H1 (cell line): Measurements from ENCODE around the gene HSPA1A. TPM values are rescaled to one million over a fixed set of nuclear protein-coding genes. Genes with fewer than 3 reads are reported as not detected.

Experiments
- CHD1 ChIP-seq: IDR thresholded peaks from 2 replicates; pipeline ENCODE4 v1.6.1; 2012; ENCODE audit warnings: low read depth, low read length, improper control_type of control experiment
- KDM1A ChIP-seq: fragments of 200-600, 300-600 bp; sonication (generic); IDR thresholded peaks from 2 replicates; pipeline ENCODE4 v1.7.1; 2016; ENCODE audit warnings: mild to moderate bottlenecking, low read length, borderline replicate concordance
- POU5F1 ChIP-seq: IDR thresholded peaks from 2 replicates; pipeline ENCODE4 v1.6.1; 2011; ENCODE audit warnings: low read depth, mild to moderate bottlenecking, low read length, moderate library complexity
- RBBP5 ChIP-seq: IDR thresholded peaks from 2 replicates; pipeline ENCODE4 v1.7.1; 2012; ENCODE audit warnings: low read depth, mild to moderate bottlenecking, inconsistent platforms, low read length, moderate library complexity, borderline replicate concordance
- TAF1 ChIP-seq: IDR thresholded peaks from 2 replicates; pipeline ENCODE4 v1.6.1; 2011; ENCODE audit warnings: mild to moderate bottlenecking, low read depth, low read length
- polyA plus RNA-seq, 7 experiments: library from polyadenylated mRNA; depleted of rRNA in 3 of 7; stranded (reverse) in 5 of 7; unstranded in 2 of 7; fragments of >200 nt in 5 of 7; fragments of 200-250 nt in 2 of 7; gene quantifications; 1 replicate in 5 of 7; 2 replicates in 1 of 7; 4 replicates in 1 of 7; pipeline versions ENCODE4 v1.2.1 to v1.2.3, GENCODE V29; 2011 to 2013; ENCODE audit warnings: missing spikeins in 2 of 7, mixed read lengths in 2 of 7
- total RNA-seq: library from RNA; stranded (reverse); fragmentation: NEBNext Ultra II Directional; extraction: Animal tissue kit (Norgen Biotek cat#: 25700); gene quantifications from 2 replicates; pipeline ENCODE4 v1.2.1, GENCODE V29; 2021

The HSPA1A gene
- total and polyA plus RNA-seq, 2 of the 8 experiments (the other 6 are each of a cell fraction or from before 2014, with no cell fraction given): 40.7 to 54.0 TPM

- peak; percentile 65; the same call in 1 of the 2 replicates for TF ChIP-seq RBBP5
- TF ChIP-seq KDM1A: peak; percentile 77; the same call in 1 of the 2 replicates
- 0 out of 2 replicates have a peak, but pooled peaks have one; percentile 36 for TF ChIP-seq POU5F1
- no peak; the same call in 1 of the 2 replicates for TF ChIP-seq CHD1
- TF ChIP-seq TAF1: peak; percentile 99
Measured at GRCh38 chr6:31834367-31835250, 19.3 kb downstream of the HSPA1A start (continued).
